HepG2 (cell line): ENCODE data around the gene MPC1. TPM values are rescaled to one million over a fixed set of nuclear protein-coding genes. Genes with fewer than 3 reads are reported as not detected.

ENCODE experiments used
- ARID3A ChIP-seq: IDR thresholded peaks from 2 replicates; pipeline ENCODE4 v1.6.1; 2012; ENCODE audit warnings: low read depth, low read length, improper control_type of control experiment
- EHMT2 ChIP-seq: fragments of 200-600 bp; sonication (generic); IDR thresholded peaks from 2 replicates; pipeline ENCODE4 v1.7.0; 2017; ENCODE audit warnings: antibody characterized with exemption, low read depth, low read length, borderline replicate concordance
- KMT2A ChIP-seq: sonication (generic); formaldehyde crosslinking; IDR thresholded peaks from 2 replicates; pipeline ENCODE4 v1.4.0; 2020; ENCODE audit warnings: missing genetic modification reagents
- NBN ChIP-seq: fragments of 450-650 bp; conservative IDR thresholded peaks from 2 replicates; pipeline ENCODE4 v1.6.1; 2017
- ONECUT2 ChIP-seq: sonication (generic); formaldehyde crosslinking; IDR thresholded peaks from 2 replicates; pipeline ENCODE4 v1.4.0; 2020; ENCODE audit warnings: missing genetic modification reagents
- PHF8 ChIP-seq: sonication (generic); formaldehyde crosslinking; IDR thresholded peaks from 2 replicates; pipeline ENCODE4 v1.5.0; 2020; ENCODE audit warnings: missing genetic modification reagents
- RFX3 ChIP-seq: IDR thresholded peaks from 2 replicates; pipeline ENCODE4 v1.6.1; 2016; ENCODE audit warnings: missing biosample characterization, missing genetic modification reagents
- SOX6 ChIP-seq, 2 experiments: fragments of 450-650 bp in 1 of 2; sonication (generic) in 1 of 2; formaldehyde crosslinking in 1 of 2; IDR thresholded peaks; 2 replicates each; pipeline versions ENCODE4 v1.4.0 to v1.6.1; 2017 to 2020; ENCODE audit warnings: antibody characterized with exemption in 1 of 2, mild to moderate bottlenecking in 1 of 2, missing genetic modification reagents in 1 of 2
- ZKSCAN8 ChIP-seq: IDR thresholded peaks from 2 replicates; pipeline ENCODE4 v1.6.1; 2016; ENCODE audit warnings: borderline replicate concordance, missing genetic modification reagents, missing compliant biosample characterization
- ZNF180 ChIP-seq: sonication (generic); formaldehyde crosslinking; IDR thresholded peaks from 2 replicates; pipeline ENCODE4 v1.4.0; 2020; ENCODE audit warnings: low read depth, missing genetic modification reagents, borderline replicate concordance
- ZNF224 ChIP-seq: sonication (generic); formaldehyde crosslinking; IDR thresholded peaks from 2 replicates; pipeline ENCODE4 v1.5.0; 2020; ENCODE audit warnings: mild to moderate bottlenecking, missing genetic modification reagents
- ZNF282 ChIP-seq: fragments of 450-650 bp; IDR thresholded peaks from 2 replicates; pipeline ENCODE4 v1.6.1; 2018; ENCODE audit not compliant: partially characterized antibody
- ZNF292 ChIP-seq: sonication (generic); formaldehyde crosslinking; IDR thresholded peaks from 2 replicates; pipeline ENCODE4 v1.8.1; 2022; ENCODE audit warnings: mild to moderate bottlenecking, low read depth, missing genetic modification reagents, borderline replicate concordance
- ZNF326 ChIP-seq: sonication (generic); formaldehyde crosslinking; IDR thresholded peaks from 2 replicates; pipeline ENCODE4 v1.4.0; 2020; ENCODE audit warnings: missing genetic modification reagents, borderline replicate concordance
- ZNF496 ChIP-seq: sonication (generic); formaldehyde crosslinking; IDR thresholded peaks from 2 replicates; pipeline ENCODE4 v1.8.1; 2023; ENCODE audit warnings: mild to moderate bottlenecking, moderate library complexity, missing genetic modification reagents; ENCODE audit not compliant: insufficient replicate concordance
- ZNF547 ChIP-seq: sonication (generic); formaldehyde crosslinking; IDR thresholded peaks from 2 replicates; pipeline ENCODE4 v1.5.1; 2020; ENCODE audit warnings: mild to moderate bottlenecking, missing genetic modification reagents
- ZNF614 ChIP-seq: IDR thresholded peaks from 2 replicates; pipeline ENCODE4 v1.6.1; 2018; ENCODE audit warnings: missing biosample characterization, missing genetic modification reagents, inconsistent platforms, borderline replicate concordance
- ZNF616 ChIP-seq: sonication (generic); formaldehyde crosslinking; IDR thresholded peaks from 2 replicates; pipeline ENCODE4 v1.5.0; 2020; ENCODE audit warnings: low read depth, mild to moderate bottlenecking, missing genetic modification reagents
- ZNF841 ChIP-seq: sonication (generic); formaldehyde crosslinking; IDR thresholded peaks from 2 replicates; pipeline ENCODE4 v1.8.1; 2023; ENCODE audit warnings: missing genetic modification reagents, borderline replicate concordance
- ZSCAN12 ChIP-seq: sonication (generic); formaldehyde crosslinking; IDR thresholded peaks from 2 replicates; pipeline ENCODE4 v1.9.0; 2021; ENCODE audit warnings: mild to moderate bottlenecking, missing genetic modification reagents
- polyA plus RNA-seq, 8 experiments: library from polyadenylated mRNA; depleted of rRNA in 3 of 8; stranded (reverse) in 7 of 8; unstranded in 1 of 8; fragments of >200 nt; fragmentation: Illumina TruSeq in 4 of 8; extraction: Trizol in 4 of 8; gene quantifications; 2 replicates each; pipeline versions ENCODE4 v1.2.1 to v1.2.3, GENCODE V29; 2011 to 2016; ENCODE audit warnings: low read depth in 4 of 8, missing spikeins in 1 of 8, mixed read lengths in 1 of 8; ENCODE audit not compliant: insufficient read depth in 1 of 8
- total RNA-seq, 5 experiments: library from RNA; depleted of rRNA; stranded (reverse); fragments of >200 nt; fragmentation: Illumina TruSeq; extraction: Trizol; gene quantifications; 2 replicates each; pipeline ENCODE4 v1.2.3, GENCODE V29; 2016; ENCODE audit warnings: low read depth in 1 of 5
- TF ChIP-seq, protein P1 (sequence below): IDR thresholded peaks from 2 replicates; pipeline ENCODE4 v1.6.1; 2016; ENCODE audit warnings: mild to moderate bottlenecking, missing biosample characterization, missing genetic modification reagents
- TF ChIP-seq, protein P2 (sequence below): sonication (generic); formaldehyde crosslinking; IDR thresholded peaks from 2 replicates; pipeline ENCODE4 v1.9.0; 2022; ENCODE audit warnings: low read depth, missing genetic modification reagents
- TF ChIP-seq, protein P3 (sequence below): sonication (generic); formaldehyde crosslinking; IDR thresholded peaks from 2 replicates; pipeline ENCODE4 v1.5.0; 2020; ENCODE audit warnings: mild to moderate bottlenecking, missing genetic modification reagents

Gene MPC1
- total and polyA plus RNA-seq, 2 of the 13 experiments (the other 11 are each of a cell fraction or from before 2014, with no cell fraction given), result 189 to 214 TPM

GRCh38 chr6:166382933-166383801, at the start of gene MPC1 (continued):
- TF ChIP-seq ARID3A (no peak; the same call in 1 of the 2 replicates), ZNF614 (CRISPR knock-in tag) (peak; percentile 58; the same call in 1 of the 2 replicates), RFX3 (CRISPR knock-in tag) (peak; percentile 73), SOX6 (IDR thresholded peaks at IDR 0.05) (no peak), SOX6 (CRISPR knock-in tag; IDR thresholded peaks at IDR 0.05) (no peak), ZKSCAN8 (peak; percentile 55; the same call in 1 of the 2 replicates), ZNF616 (CRISPR knock-in tag) (no peak; the same call in 1 of the 2 replicates), ZNF841 (CRISPR knock-in tag) (peak; percentile 64; the same call in 1 of the 2 replicates), ZNF326 (CRISPR knock-in tag) (no peak), PHF8 (CRISPR knock-in tag) (peak; percentile 65; the same call in 1 of the 2 replicates), ONECUT2 (CRISPR knock-in tag) (no peak), ZNF547 (CRISPR knock-in tag) (peak; percentile 94), ZNF282 (no peak), EHMT2 (no peak), ZSCAN12 (CRISPR knock-in tag) (peak; percentile 63; the same call in 1 of the 2 replicates), ZNF180 (CRISPR knock-in tag) (no peak), NBN (no peak), ZNF496 (no peak), ZNF224 (no peak), KMT2A (peak; percentile 31; the same call in 1 of the 2 replicates), ZNF292 (CRISPR knock-in tag) (no peak)
- TF ChIP-seq, protein P1, sequence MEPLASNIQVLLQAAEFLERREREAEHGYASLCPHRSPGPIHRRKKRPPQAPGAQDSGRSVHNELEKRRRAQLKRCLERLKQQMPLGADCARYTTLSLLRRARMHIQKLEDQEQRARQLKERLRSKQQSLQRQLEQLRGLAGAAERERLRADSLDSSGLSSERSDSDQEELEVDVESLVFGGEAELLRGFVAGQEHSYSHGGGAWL, result peak; percentile 91; the same call in 1 of the 2 replicates
- TF ChIP-seq, protein P2, sequence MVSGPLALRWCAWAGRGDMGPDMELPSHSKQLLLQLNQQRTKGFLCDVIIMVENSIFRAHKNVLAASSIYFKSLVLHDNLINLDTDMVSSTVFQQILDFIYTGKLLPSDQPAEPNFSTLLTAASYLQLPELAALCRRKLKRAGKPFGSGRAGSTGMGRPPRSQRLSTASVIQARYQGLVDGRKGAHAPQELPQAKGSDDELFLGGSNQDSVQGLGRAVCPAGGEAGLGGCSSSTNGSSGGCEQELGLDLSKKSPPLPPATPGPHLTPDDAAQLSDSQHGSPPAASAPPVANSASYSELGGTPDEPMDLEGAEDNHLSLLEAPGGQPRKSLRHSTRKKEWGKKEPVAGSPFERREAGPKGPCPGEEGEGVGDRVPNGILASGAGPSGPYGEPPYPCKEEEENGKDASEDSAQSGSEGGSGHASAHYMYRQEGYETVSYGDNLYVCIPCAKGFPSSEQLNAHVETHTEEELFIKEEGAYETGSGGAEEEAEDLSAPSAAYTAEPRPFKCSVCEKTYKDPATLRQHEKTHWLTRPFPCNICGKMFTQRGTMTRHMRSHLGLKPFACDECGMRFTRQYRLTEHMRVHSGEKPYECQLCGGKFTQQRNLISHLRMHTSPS, result no peak
- TF ChIP-seq, protein P3, sequence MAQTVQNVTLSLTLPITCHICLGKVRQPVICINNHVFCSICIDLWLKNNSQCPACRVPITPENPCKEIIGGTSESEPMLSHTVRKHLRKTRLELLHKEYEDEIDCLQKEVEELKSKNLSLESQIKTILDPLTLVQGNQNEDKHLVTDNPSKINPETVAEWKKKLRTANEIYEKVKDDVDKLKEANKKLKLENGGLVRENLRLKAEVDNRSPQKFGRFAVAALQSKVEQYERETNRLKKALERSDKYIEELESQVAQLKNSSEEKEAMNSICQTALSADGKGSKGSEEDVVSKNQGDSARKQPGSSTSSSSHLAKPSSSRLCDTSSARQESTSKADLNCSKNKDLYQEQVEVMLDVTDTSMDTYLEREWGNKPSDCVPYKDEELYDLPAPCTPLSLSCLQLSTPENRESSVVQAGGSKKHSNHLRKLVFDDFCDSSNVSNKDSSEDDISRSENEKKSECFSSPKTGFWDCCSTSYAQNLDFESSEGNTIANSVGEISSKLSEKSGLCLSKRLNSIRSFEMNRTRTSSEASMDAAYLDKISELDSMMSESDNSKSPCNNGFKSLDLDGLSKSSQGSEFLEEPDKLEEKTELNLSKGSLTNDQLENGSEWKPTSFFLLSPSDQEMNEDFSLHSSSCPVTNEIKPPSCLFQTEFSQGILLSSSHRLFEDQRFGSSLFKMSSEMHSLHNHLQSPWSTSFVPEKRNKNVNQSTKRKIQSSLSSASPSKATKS (CRISPR knock-in tag), result no peak
